Inflammatory macrophage (primary cell): Measurements from ENCODE around the gene UBB.

Experiments
- DNase-seq, 2 donors: peaks; one replicate each; pipeline ENCODE4 v3.0.0-alpha.2; 2020 to 2022

UBB gene

DNA sequence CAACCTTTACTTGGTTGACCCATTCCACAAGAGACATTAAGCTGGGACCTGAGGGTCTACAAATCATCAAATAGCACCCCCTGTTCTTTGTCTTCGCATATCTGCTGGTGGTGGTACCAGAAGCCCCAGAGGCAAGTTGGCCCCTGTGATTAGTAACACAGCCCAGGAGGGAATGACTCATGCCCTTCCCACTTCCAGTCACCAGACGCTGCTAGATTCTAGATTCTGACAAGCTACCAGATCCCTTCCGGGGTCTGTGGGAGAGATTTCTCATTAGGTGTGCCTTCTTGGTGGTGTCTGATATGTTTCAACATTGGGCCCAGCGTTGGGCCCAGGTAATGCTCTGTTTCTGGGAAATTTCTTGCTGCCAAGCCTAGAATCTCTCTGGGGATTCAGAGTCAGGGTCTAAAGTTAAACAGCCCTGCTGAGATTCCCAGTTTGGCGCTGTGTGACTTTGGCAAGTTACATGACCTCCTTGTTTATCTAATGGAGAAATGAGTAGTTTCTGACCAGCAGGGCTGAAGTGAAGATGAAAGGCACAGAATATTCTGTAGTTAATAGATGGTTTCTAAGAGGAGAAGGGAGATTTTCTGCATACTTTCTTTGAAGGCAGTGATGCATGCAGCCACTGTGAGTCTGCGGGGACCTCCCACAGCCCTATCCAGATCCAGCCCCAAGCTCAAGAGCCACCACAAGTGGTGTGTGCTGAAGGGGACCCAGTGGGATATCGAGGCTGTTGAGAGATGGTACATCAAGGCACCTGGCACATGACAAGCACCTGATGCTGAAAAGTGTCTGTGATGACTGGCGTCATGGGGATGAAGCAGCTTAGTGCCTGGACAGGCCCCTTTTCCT, 38.4 kb downstream of the UBB start:
- peak; percentile 82 to 93 for DNase-seq

GRCh38 chr17:16419929-16420271, 39.0 kb downstream of the UBB start:
- no peak for DNase-seq

DNA sequence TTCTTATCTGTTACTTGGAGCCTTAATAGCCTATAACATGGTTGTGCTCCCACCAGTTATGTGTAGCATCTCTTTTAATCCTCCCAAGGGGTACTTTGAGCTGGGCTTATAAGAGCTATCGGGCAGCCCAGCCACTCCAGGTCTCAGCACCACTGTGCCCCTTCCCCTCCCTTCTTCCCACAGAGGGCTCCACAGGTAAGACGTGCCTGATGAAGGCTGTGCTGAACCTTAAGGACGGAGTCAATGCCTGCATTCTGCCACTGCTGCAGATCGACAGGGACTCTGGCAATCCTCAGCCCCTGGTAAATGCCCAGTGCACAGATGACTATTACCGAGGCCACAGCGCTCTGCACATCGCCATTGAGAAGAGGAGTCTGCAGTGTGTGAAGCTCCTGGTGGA, 41.5 kb downstream of the UBB start:
- no peak for DNase-seq

DNA sequence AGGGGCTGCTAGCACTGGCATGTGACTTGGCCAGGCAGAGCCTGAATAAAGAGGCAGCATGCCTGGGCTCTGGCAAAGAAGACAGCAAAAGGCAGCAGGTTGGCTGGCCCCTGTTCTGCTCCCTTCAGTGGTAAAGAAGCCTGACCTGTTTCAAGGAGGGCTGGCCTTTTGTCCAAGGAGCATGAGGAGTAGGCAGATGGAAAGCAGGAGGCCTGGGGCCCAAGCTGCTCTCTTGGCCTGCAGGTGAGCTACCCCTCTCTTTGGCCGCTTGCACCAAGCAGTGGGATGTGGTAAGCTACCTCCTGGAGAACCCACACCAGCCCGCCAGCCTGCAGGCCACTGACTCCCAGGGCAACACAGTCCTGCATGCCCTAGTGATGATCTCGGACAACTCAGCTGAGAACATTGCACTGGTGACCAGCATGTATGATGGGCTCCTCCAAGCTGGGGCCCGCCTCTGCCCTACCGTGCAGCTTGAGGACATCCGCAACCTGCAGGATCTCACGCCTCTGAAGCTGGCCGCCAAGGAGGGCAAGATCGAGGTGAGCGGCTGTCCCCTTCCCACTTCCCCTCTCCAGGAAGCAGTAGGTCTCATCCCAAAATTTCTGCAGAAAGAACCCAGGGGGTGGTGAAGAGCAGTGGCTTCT, 42.5 kb downstream of the UBB start:
- DNase-seq = no peak

DNA sequence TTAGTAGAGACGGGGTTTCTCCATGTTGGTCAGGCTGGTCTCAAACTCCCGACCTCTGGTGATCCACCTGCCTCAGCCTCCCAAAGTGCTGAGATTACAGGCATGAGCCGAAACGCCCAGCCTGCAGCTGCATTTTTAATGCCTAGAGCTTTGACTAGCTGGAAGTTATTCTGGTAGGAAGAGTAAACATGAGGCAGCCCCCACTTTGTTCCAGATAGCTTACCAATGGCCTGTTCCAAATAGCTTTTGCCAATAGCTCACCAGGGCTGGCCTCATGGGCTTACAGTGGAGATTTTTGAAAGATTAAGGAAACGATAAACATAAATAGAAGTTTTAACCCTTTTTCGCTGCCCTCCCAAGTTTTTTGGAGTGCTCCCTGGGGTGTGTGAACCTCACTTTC, 44.3 kb downstream of the UBB start:
- no peak for DNase-seq

- no peak for DNase-seq
Measured at GRCh38 chr17:16425698-16426659, 45.1 kb downstream of the UBB start.

- no peak for DNase-seq
Measured at GRCh38 chr17:16427020-16427419, 46.1 kb downstream of the UBB start.

DNA sequence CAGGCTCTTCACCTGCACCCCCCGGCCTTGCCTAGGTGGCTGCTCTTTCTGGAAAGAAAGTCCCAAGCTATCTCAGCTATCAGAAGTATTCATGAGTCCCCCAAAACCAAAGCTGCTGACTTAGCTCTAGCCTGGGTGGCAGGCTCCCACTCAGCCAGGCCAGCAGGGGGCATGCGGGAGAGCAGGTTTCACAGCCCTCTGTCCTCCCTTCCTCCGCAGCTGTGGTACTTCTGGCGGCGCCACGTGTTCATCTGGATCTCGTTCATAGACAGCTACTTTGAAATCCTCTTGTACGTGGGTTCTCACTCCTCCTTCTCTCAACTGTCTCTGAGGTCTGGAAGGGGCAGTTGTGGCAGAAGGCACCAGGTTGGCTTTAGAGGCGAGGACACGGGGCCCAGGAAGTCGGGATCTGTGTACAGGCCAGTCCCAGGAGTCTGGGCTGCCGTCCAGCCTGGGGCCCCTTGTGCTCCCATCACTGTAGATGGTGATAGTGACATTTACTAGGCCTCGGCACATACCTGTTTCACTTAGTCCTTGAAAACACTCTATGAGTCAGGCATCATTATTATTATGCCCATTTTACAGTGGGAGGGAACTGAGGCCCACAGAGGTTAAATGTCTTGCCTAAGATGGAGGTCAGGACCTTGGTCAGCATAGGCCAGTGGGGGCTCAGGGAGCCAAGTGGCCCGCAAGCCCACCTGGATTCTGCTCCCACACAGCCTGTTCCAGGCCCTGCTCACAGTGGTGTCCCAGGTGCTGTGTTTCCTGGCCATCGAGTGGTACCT, 47.4 kb downstream of the UBB start:
- no peak for DNase-seq

- no peak for DNase-seq
Measured at GRCh38 chr17:16429083-16429482, 48.2 kb downstream of the UBB start.

- DNase-seq = no peak
Measured at GRCh38 chr17:16430650-16431049, 49.8 kb downstream of the UBB start.

- no peak for DNase-seq
Measured at GRCh38 chr17:16432017-16432416, 51.1 kb downstream of the UBB start.
